ENCODE measurements around the gene NLGN1. TPM values are rescaled to one million over a fixed set of nuclear protein-coding genes. Genes with fewer than 3 reads are reported as not detected.

NLGN1 gene
- total and polyA plus RNA-seq, 2 of the 13 experiments (the other 11 are each of a cell fraction or from before 2014, with no cell fraction given) = not detected

DNA sequence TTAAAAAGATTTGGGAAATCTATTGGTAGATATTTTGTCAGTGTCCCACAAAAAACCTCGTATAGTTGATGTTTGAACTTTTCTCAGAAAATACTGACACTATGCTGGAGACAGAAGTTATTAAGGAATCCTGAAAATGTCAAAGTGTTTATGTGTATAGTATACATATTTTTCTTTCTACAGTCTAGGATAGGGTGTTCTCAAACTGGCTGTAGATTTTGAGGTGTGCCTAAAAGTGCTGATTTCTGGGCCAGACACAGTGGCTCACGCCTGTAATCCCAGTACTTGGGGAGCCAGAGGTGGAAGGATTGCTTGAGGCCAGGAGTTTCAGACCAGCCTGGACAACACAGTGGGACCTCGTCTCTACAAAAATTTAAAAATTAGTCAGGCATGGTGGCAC, 322.0 kb downstream of the NLGN1 start (continued):
- TF ChIP-seq, protein P1, sequence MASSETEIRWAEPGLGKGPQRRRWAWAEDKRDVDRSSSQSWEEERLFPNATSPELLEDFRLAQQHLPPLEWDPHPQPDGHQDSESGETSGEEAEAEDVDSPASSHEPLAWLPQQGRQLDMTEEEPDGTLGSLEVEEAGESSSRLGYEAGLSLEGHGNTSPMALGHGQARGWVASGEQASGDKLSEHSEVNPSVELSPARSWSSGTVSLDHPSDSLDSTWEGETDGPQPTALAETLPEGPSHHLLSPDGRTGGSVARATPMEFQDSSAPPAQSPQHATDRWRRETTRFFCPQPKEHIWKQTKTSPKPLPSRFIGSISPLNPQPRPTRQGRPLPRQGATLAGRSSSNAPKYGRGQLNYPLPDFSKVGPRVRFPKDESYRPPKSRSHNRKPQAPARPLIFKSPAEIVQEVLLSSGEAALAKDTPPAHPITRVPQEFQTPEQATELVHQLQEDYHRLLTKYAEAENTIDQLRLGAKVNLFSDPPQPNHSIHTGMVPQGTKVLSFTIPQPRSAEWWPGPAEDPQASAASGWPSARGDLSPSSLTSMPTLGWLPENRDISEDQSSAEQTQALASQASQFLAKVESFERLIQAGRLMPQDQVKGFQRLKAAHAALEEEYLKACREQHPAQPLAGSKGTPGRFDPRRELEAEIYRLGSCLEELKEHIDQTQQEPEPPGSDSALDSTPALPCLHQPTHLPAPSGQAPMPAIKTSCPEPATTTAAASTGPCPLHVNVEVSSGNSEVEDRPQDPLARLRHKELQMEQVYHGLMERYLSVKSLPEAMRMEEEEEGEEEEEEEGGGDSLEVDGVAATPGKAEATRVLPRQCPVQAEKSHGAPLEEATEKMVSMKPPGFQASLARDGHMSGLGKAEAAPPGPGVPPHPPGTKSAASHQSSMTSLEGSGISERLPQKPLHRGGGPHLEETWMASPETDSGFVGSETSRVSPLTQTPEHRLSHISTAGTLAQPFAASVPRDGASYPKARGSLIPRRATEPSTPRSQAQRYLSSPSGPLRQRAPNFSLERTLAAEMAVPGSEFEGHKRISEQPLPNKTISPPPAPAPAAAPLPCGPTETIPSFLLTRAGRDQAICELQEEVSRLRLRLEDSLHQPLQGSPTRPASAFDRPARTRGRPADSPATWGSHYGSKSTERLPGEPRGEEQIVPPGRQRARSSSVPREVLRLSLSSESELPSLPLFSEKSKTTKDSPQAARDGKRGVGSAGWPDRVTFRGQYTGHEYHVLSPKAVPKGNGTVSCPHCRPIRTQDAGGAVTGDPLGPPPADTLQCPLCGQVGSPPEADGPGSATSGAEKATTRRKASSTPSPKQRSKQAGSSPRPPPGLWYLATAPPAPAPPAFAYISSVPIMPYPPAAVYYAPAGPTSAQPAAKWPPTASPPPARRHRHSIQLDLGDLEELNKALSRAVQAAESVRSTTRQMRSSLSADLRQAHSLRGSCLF (CRISPR knock-in tag; IDR thresholded peaks at IDR 0.05; ENCODE audit: borderline replicate concordance) = no peak
- TF ChIP-seq ZMYM4 (CRISPR knock-in tag; IDR thresholded peaks at IDR 0.05) = no peak
- TF ChIP-seq ZNF30 (CRISPR knock-in tag; IDR thresholded peaks at IDR 0.05) = no peak
- TF ChIP-seq, protein P2, sequence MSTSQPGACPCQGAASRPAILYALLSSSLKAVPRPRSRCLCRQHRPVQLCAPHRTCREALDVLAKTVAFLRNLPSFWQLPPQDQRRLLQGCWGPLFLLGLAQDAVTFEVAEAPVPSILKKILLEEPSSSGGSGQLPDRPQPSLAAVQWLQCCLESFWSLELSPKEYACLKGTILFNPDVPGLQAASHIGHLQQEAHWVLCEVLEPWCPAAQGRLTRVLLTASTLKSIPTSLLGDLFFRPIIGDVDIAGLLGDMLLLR (CRISPR knock-in tag; IDR thresholded peaks at IDR 0.05) = no peak
- TF ChIP-seq, protein P3, sequence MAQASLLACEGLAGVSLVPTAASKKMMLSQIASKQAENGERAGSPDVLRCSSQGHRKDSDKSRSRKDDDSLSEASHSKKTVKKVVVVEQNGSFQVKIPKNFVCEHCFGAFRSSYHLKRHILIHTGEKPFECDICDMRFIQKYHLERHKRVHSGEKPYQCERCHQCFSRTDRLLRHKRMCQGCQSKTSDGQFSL (CRISPR knock-in tag; IDR thresholded peaks at IDR 0.05) = no peak
- no peak for TF ChIP-seq TP53 (CRISPR knock-in tag; conservative IDR thresholded peaks at IDR 0.05)
- TF ChIP-seq BCL6 (CRISPR knock-in tag; IDR thresholded peaks at IDR 0.05) = no peak
- TF ChIP-seq ETV5 (CRISPR knock-in tag; IDR thresholded peaks at IDR 0.05; ENCODE audit: borderline replicate concordance) = no peak

DNA sequence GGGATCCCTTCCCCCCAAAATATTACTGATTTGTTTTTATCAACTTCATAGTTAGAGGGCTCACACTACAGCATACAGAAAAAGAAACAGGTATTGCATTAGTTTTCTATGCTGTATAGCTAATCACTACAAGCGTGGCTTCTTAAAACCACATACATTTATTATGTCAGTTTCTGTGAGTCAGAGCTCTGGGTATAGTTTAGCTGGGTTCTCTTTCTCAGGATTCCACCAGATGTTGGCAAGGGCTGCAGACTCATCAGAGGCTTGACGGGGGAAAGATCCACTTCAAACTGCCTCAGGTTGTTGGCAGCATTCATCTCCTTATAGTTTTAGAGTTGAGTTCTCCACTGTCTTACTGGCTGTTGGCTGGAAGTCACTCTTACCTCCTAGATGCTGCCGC, 328.0 kb downstream of the NLGN1 start:
- DNase-seq (ENCODE audit: low spot score) = no peak
- H4K20me1 ChIP-seq (ENCODE audit: insufficient read depth, low read length) = no peaks in the 10 kb centered on the region
- ChIA-PET CTCF (ENCODE audit: low intra/inter-chr PET ratio, low total read pairs) (no interaction called here), POLR2A (no interaction called here)
- 35% methylated on average over 3 of the region's 3 CpGs for WGBS (ENCODE audit: low lambda C conversion rate)
- no peak overlapping the region for H3K27ac ChIP-seq (ENCODE audit: extremely low read length, insufficient read depth, low read length)
- in situ Hi-C loops (cut with HindIII; ENCODE audit: extremely low pct_ligation_motif_present, low pct_unique_long_range_greater_than_20kb) (no loop called here), intact Hi-C loops (cut with micrococcal nuclease; ENCODE audit: unreplicated experiment) (no loop called here)
- H2AFZ ChIP-seq (ENCODE audit: low read length) = no peak overlapping the region
- no peak overlapping the region for H3K4me2 ChIP-seq (ENCODE audit: low read depth, low read length)
- no peaks in the 10 kb centered on the region for H3K79me2 ChIP-seq (ENCODE audit: insufficient read depth, low read length)
- no peak overlapping the region for H3K4me3 ChIP-seq (replicated peaks in 1 of 3; ENCODE audit: insufficient read depth in 1 of 3, low read depth in 2 of 3, low read length in 3 of 3)
- no TSS peak for BruUV-seq (replicated peaks)
- H3K9me3 ChIP-seq (ENCODE audit: low read length) = no peaks in the 10 kb centered on the region
- ATAC-seq = no peak
- no peak overlapping the region for H3K9ac ChIP-seq (ENCODE audit: insufficient read depth, low read depth, low read length)
- FAIRE-seq = no peak
- H3K4me1 ChIP-seq (ENCODE audit: insufficient read depth, low read length) = no peaks in the 10 kb centered on the region
- H3K27me3 ChIP-seq (ENCODE audit: control insufficient read depth in 1 of 2, insufficient read depth in 2 of 2, low read length in 2 of 2) = no peaks in the 10 kb centered on the region
- H3K36me3 ChIP-seq (replicated peaks in 1 of 2; ENCODE audit: control insufficient read depth in 1 of 2, insufficient read depth in 2 of 2, low read length in 2 of 2) = no peaks in the 10 kb centered on the region
- TF ChIP-seq ZNF180 (CRISPR knock-in tag; IDR thresholded peaks at IDR 0.05; ENCODE audit: borderline replicate concordance, low read depth) (no peak), NFRKB (IDR thresholded peaks at IDR 0.05) (no peak), MTF2 (CRISPR knock-in tag; IDR thresholded peaks at IDR 0.05; ENCODE audit: borderline replicate concordance) (no peak), MED13 (CRISPR knock-in tag; IDR thresholded peaks at IDR 0.05) (no peak), MXI1 (IDR thresholded peaks at IDR 0.05; ENCODE audit: borderline replicate concordance, low read depth, low read length) (no peak), ZC3H4 (CRISPR knock-in tag; IDR thresholded peaks at IDR 0.05; ENCODE audit: borderline replicate concordance) (no peak)
- TF ChIP-seq, protein P1 (CRISPR knock-in tag; IDR thresholded peaks at IDR 0.05; ENCODE audit: borderline replicate concordance) = no peak
